Activated T-cell treated with anti-CD3 and anti-CD28 coated beads for 48 hours (primary cell): ENCODE measurements around the gene CEP95.
A peak's percentile ranks its signal among the peaks of the same experiment; 100 is the strongest.
"Not testable (repeated sequence)": the region's sequence is repeated elsewhere in the genome, so short reads cannot be mapped to it uniquely, and the experiment has no call there.

ENCODE experiments used
- DNase-seq: peaks from one replicate; pipeline ENCODE4 v3.0.0-alpha.2; 2020; ENCODE audit warnings: low read depth

CEP95 gene

DNA sequence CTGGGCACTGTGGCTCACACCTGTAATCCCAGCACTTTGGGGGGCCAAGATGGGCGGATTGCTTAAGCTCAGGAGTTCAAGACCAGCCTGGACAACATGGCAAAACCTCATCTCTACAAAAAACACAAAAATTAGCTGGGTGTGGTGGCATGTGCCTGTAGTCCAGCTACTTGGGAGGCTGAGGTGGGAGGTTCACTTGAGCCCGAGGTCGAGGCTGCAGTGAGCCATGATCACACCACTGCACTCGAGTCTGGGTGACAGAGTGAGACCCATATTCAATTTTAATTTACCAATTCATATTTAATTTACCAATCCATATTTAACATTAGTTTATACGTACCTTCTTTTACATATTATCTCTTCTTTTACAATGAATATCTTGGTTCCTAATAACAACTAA is 11.5 kb upstream of the CEP95 start:
- DNase-seq = not testable (repeated sequence)

DNA sequence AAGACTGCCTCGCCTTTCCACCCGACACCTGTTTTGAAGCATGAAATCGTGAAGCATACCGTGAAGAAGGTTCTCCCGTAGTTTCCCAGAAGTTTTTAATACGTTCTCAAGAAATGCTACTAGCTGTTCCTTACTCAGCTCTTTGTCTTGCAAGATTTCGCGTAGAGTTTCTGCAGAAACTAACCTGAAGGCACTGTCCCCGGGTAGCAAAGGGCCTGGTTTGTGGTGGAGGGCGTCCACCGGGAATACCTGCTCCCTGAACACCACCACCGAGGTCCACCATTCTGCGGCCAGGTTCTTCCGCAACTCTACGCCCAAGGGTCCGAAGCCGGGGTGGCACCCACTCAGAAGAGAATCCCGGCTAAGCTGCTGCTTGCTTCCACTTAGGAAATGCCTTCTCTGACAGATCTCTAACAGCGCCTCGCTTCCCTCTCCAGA is 10.4 kb upstream of the CEP95 start:
- DNase-seq = no peak

DNA sequence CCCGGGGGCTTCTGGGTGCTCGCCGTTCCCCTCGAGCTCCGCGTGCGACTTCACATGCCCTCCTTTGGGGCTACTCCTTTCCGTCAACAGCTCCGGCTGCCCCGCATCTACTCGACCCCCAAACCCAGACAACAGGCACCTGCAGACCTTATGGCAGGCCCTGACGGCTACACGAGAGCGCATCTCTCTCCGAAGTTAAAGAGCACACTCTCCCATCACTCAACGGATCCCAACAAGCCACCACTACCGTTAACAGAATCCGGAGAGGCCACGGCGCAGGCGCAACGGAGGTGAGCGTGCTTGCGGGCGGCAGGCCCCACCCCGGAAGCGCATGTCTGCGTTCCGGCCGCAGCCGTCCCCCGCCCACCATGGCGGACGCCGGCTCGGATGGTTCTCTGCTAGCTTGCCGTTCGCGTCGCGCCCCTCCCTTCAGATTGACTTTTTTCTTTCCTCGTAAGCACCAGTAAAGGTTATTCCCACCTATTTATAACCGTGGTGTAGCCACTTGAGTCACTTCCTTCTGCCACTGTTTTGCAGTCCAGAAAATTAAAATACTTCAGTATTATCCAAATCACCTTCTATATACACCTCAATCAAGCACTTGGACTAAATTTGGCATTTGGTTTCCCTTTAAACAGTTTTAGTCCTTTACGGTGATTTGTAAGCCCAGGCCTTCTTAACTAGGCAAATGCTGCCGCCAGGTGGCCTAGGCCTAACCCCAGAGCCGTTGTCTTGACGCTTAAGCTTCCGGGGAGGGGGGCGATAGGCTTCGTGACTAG is 9.8 kb upstream of the CEP95 start, which contains the start of gene POLG2:
TSS of gene POLG2 (minus strand) at position 269 of the 779 bp plus-strand sequence. CDS start at position 183, 86 bp downstream.
- DNase-seq = peak; percentile 95

DNA sequence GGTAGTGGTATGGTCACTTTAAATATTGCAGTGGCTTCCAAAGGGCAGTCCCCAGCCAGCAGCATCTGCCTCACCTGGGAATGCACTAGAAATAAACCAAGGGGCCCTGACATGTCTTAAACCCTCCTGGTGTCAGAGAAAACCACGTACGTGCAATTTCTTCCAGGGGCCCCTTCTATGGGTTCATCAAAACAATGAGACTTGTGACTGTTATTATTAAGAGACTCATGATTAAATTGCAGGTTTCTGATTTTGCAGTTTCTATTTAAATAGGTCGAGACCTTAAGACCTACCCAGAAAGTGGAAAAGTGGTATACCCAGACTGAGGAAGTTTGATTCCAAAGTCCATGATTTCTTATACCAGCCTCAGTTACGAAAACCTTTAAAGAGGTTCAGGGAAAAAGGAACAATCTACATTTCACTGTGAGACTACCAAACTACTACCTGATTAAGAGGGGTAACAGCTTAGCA is 9.2 kb upstream of the CEP95 start:
- DNase-seq = no peak

DNA sequence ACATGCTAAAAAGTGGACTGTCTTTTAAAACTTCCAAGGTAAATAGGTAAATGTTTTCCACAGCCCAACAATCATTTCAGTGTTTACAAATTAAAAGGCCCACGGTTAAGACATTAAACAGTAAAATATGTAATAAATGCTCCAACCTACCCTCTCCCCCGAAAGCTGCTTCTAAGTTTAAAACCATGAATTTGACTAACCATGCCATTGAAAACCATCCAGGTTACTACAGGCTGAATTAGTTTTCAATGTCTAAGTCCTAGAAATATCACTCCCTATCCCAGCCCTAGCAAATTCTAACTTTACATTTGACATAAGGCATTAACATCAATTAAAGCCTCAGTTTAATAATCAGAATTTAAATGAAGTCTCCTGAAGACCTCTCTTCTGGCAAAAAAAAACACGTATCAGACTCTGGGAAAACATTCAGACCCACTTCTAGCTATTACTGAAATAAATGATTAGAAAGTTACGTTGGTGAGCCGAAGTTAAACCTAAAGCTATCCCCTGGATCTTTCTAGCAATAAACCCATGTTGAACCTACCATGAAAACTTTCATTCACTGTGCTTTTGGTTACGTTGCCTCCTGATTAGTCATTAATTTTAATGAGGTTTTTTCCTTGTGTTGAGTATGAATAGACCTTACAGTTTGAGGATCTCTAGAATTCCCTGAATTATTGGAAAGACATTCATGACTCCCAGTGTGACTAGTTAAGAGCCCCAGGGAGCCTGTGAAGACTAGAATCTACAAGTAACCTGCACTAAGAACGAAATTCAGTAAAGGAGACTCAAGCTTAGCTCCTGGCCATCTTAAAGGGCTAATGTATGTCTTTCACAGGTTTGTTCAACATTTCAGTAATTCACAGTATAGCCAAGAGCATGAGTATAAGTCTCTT is 8.2 kb upstream of the CEP95 start:
- no peak for DNase-seq

DNA sequence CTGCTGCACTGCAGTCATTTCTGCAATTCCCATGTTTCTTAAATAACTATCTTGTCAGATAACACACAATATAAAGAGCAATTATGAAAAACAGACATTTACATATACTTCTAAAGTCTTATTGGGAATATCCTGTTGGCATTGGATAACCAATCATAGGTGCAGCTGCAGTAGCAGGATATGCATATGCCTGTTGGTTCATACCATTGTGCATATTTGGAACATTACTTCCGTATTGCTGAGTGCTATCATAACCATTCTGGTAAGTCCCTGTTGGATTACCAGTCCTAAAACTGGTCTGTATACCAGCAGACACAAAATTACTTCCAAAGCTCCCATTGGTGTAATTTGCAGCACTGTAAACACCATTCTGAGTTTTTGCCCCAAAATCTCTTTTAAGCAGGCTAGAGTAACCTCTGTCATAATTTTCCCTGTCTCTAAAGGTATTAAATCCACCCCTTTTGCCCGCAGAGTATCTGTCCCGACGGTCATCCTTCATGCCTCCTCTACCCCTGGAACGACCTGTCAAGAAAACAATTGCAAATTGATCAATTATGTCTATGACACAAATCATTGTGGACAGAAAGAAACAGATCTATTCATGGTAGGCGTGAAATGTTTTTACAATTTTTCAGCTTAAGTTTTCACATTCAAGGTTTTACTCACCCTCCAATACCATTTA is 6.8 kb upstream of the CEP95 start:
- no peak for DNase-seq

DNA sequence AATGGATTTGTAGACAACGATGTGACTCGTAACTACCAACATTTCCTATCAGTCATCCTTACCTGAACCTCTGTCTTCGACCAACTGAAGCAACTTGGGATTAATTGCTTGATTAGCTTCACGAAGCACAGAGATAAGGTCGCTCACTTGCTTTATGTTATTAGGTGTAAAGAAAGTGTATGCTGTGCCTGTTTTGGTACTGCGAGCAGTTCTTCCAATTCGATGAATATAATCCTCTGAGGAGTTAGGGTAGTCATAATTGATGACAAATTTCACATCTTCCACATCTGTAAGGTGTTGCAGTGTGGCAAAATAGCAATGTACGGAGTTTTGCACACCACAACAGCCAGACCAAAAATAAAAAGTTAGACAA is 6.3 kb upstream of the CEP95 start:
- DNase-seq = no peak

DNA sequence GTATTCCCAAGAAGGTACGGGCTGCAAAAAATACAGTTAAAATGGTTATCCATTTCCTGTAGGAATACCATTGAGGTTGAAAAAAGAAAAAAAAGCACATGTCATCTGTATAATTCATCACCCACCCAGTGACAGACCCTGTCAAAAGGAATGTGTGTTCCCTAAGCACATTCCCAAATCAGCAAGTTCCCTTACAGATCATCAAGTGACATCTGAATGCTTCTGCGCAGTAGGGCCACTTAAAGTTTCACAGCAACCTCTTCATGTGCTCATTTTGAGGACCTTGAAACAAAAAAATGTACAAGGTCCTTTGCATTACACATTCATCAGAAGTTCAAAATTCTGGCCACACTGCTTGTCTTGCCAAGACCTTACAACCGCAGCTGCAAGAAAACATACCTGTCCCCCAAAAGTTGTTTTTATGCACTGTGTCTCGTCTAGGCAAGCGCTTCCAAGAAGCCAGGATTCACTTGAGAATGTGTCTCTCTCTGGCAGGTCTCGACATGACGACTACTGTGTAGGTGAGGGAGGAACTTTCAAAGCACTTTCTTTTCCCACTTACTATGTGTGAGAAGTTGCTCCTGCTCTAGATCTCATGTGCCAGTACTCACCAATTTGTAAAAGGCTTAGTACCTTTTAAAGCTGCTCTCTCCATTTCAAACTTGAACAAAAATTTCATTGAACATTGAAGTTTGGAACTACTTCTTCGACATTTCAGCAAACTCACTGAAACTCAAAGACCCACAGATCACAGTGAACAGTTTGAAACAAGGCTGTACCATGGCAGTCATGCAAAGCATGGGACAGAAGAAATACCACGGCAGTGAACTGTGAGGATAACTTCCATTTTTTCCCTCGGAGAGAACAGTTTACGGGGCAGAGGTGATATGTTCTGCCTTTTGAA is 5.7 kb upstream of the CEP95 start:
- no peak for DNase-seq

DNA sequence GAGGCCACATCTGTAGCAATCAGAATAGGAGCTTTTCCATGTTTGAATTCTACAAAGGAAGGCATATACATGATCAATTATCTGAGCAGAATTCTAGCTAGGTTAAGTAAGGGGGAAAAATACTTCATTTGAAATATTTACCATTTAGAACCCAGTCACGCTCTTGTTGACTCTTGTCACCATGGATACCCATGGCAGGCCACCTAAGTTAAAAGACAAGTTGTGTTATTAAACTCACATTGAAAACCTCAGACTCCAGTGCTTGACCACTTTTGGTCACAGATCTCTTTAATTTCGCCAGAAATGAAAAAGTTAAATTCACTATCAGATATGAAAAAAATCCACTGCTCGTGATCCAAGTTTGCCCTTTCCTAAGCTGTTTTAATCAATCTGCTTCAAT is 4.8 kb upstream of the CEP95 start:
- no peak for DNase-seq

DNA sequence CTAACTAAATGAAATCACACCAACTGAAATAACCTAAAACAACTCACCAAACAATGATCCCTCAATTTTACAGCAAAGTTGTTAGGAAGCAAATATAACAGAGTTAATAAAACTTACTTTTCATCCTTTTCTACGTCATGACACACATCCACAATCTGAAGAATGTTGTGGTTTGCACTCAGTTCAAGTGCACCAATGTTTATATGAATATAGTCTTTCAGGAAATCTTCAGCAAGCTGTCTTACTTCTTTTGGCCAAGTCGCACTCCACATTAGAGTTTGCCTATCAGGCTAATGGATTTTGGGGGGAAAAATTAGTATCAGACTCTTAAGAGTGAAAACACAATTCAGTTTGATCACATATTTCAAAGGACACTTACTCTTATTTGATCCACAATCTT is 4.0 kb upstream of the CEP95 start:
- no peak for DNase-seq

DNA sequence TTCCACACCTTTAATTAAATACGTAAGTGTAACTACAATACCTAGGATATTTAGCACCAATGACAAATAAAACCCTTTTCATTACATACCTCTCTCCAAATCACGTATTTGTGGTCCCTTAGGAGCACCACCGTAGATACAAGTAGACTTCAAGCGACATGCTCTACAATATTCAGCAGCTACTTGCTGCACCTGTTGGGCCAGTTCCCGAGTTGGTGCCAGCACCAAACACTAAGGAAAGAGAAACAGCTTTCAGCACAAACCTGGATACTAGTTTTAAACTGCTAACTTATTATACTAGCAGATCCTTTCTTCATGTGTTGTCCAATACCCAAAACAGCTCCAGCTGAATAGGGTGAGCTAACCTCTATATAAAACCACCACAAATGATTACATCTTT is 3.4 kb upstream of the CEP95 start:
- no peak for DNase-seq

DNA sequence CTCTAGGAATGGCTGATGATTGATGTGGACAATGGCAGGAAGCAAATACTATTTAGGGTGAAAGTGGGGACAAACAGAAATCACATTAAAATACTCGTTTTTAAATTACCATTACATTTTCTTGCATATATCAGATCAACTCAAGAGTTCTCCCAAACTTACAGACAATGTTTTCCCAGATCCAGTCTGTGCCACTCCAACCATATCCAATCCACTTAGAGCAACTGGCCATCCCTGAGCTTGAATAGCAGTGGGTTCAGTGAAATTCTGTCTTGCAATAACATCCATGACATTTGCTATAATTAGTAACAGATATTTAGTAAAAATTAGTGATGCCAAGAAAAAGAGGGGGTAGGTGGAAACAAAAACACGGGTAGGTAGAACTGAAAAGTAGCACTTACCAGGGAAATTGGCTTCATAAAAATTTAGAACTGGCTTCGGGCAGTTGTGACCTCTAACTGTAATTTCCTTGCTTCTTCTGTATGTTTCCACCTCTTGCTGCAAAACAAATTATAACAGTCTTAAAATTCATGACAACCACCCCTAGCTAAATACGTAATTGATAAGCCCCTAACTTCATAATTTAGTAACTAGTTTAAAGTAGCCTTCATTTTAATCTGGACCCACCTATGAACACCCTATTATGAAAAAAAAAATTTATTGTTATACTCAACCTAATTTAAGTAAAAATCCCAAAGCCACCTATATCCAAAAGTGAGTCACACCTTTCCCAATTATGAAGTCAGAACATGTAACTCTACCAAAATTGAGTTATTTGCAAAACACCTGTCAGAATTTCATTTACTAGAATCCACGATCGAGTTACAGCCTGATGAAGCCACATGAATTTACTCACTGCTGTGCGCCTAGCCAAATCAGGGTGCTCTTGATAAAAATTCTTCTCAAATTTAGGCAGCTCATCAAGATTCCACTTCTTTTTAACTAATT is 2.7 kb upstream of the CEP95 start:
- DNase-seq = no peak

DNA sequence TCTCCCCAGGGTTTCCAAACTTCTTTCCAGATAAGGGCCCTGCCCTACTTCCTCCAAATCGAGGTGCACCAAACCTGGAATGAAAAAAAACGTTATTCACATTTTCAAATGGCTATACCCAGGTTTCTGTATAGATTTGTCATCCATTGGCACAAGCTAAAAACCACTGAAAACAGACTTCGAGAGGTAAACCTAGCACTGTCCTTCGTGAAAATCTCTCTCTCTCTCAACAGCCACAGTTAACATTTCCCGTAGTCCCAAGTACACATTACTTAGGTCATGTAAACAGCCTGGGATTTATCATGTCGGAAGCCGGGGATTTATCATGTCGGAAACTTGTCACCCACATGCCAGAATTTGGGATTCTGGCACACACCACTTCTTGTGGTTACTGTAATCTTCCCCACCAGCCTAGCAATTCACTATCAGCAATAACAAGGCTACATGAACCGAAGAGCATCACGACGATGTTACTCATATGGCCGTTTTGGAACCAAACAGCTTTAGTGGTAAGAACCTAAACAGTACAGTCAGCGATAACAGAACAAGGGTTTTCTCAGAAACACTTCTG is 1.9 kb upstream of the CEP95 start:
- no peak for DNase-seq

DNA sequence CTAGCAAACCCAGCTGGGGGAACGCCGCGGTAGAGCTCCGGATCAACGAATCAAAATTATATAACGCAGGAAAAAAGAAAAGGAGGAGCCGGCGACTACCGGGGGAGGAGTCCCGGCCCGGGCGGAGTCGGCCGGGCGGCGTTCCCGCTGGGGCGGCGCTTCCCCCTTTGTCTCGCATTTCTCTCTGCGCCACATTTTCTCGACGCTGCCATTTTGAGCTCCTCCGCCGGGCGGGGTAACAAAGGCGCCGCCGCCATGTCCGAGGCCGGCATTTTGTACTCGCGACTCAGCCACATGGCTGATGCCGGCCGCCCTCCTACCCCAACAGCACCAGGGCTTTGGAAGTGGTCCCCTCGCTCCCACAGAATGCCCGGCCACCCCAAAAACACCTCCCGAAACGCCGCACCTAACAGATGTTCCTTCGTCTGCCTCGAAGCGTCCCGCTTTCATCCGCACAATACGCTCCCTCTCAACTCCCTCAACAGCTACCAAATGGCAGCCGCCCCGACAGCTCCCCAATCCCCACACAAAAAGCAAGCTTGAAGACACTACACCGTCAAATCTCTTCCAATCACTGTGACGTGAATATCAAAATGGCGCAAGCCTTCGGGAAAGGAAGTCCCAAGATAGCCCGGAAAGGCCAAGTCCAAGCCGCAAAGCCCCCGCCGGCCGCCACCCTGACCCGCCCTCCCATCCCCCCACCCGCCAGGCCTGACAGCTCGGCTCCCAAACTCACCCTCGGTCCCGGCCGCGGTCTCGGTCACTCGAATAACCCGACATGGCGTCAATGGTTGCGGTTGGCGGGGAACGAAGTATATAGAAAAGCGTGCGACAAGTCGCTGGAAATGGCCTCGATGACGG is 1.2 kb upstream of the CEP95 start:
- DNase-seq = peak; percentile 76

DNA sequence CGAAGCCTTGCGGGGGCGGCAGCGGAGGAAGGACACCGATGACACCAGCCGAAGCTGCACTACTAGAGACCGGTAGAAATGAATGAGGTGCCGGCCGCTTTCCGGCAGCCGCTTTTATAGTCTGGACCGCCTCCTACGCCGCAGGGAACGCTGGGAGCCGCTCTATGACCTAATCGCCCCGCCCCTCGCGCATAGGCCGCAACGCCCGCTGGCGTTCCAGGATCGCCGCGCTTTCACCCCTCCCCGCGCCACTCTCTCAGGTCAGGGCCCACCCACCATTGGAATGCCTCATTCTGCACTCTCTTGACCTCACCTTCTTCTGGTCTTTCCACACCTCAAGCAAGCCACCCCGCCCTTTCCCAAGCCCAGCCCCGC is 589 bp upstream of the CEP95 start, which contains the start of gene DDX5:
TSS of gene DDX5 (minus strand) at position 89 of the 375 bp plus-strand sequence. CDS start 170 bp downstream, outside the sequence.
- peak; percentile 96 for DNase-seq

DNA sequence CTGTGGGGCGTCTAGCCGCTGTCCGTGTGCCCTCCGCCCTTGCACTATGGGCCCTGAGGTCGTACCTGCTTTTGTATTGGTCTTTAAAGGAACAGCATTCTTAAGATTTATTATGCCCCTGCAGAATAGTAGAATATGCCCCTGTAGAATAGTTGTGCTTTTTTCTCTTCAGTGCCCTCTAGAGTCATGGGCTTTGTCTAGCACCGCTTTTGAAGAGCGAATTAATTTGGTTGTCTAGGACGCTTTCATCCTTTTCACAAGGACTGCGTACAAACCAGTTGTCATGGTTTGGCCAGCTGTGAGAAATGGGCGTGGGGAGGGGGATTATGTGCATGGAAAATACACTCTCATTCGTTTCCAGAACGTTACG is 621 bp downstream of the CEP95 start:
- DNase-seq = no peak

DNA sequence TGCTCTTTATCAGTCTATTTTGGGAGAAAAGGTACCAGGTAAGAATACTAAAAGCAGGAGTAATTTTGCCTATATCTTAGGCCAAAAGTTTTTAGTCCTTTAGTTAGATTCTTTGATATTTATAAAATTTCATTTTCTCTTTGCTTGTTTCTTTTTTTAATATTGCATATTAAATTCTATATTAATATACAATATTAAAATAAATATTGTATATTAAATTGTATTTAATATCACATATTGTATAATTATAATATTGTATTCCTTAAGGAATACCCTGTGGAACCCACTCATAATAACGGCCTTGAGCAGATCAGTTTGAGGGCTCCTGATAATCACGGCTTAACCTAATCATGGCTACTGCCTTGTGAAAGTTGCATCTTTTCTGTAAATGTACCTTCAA is 1.9 kb downstream of the CEP95 start:
- no peak for DNase-seq

DNA sequence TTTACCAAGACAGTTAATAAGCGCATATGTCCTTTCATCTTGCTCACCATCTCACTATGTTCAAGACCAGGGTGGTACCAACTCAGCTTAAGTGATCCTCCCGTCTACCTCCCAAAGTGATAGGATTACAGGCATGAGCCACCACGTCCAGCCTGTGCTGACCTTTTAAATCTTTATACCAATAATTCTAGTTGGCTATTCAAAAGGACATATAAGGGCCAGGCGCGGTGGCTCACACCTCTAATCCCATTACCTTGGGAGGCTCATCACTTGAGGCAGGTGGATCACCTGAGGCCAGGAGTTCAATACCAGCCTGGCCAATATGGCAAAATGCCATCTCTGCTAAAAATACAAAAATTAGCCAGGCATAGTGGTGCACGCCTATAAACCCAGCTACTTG is 2.4 kb downstream of the CEP95 start:
- no peak for DNase-seq

DNA sequence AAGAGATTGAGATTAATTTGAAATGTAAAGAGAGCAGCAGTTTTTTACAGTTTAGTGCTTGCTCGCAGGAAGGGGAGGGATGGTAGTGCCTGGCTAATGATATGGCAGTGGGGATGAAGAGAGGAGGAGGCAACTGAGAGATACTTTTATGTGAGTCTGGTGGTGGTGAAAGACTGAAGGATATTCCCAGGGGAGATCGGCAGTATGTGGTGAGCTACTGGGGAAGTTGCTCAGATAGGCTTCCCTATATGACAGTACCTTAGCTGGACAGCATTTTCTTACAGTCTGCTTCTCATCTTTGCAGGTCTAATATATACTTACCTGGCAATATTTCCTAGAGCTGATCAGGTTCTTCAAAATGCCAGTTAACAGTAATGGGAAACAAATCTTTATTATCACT is 8.6 kb downstream of the CEP95 start:
- DNase-seq = no peak
